DOHH2 (cell line): ENCODE measurements around the gene PKM.

ENCODE experiments used
- CTCF ChIP-seq: fragments of 200-600 bp; sonication (generic); IDR thresholded peaks from one replicate; pipeline ENCODE4 v1.5.1; 2014; ENCODE audit warnings: antibody characterized with exemption, mild to moderate bottlenecking, low read depth, low read length; ENCODE audit not compliant: poor library complexity, severe bottlenecking
- EZH2phosphoT487 ChIP-seq: fragments of 200-600 bp; sonication (generic); IDR thresholded peaks from 2 replicates; pipeline ENCODE4 v1.6.1; 2017; ENCODE audit warnings: borderline replicate concordance, mild to moderate bottlenecking, antibody characterized with exemption, low read length, moderate library complexity, mixed read lengths

GRCh38 chr15:72276326-72276700 lies 45.3 kb upstream of the PKM start:
- no peak for TF ChIP-seq CTCF
- no peak for TF ChIP-seq EZH2phosphoT487
